AG20443 (cell line): ENCODE results near the gene CCT3.
"Not testable (repeated sequence)": the region's sequence is repeated elsewhere in the genome, so short reads cannot be mapped to it uniquely, and the experiment has no call there.

Experiments
- DNase-seq: peaks from one replicate; pipeline ENCODE4 v3.0.0; 2012; ENCODE audit warnings: low spot score, mixed read lengths

Gene CCT3

DNA sequence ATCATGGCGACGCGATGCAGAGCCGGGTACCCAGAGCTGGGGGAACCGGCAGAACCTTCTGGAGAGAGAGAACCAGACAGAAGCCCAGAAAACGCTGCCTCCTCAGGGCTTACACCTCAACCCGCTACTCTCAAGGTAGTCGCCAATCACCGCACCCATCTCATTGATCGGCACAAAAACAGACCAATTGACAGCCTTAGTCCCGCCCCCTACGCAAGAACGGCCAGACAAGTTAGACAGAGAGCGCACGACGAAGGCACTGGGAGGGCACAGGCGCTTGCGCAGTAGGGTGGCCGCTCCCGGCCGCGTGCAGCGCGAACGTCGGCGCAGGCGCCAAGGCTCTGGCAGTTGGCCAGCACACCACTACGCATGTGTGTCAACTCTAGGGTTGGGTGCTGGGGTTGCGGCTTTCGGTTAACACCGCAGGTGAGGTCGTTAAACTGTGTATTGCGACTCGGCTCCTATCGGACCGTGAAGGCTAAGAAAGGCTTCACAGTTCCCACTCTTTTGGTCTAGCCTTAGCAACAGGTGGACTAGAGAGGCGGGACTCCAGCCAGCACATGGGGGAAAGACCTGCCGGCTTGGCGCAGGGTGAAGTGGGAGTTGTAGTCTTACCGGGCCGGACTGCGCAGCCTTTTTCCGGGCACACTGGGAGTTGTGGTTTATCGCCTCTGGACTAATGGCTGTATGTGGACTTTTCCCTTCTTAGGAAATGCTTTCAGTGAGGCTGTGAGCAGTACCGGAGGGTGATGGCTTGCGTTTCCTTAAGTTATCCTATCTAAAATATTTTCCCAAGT lies at the start of gene CCT3, which contains the start of gene TSACC:
CCT3 (minus strand) TSS at position 113 of the 797 bp plus-strand sequence; CDS start at position 5, 108 bp downstream.
TSACC (plus strand) TSS at position 347 of the 797 bp plus-strand sequence. CDS start 1,232 bp downstream, outside the sequence.
- peak; percentile 100 for DNase-seq

- DNase-seq: no peak
Measured at GRCh38 chr1:156387870-156388173, 49.7 kb upstream of the CCT3 start.

- no peak for DNase-seq
Measured at GRCh38 chr1:156386949-156387869, 49.1 kb upstream of the CCT3 start.

- no peak for DNase-seq
Measured at GRCh38 chr1:156386134-156386901, 48.2 kb upstream of the CCT3 start.

GRCh38 chr1:156385534-156386031 lies 47.5 kb upstream of the CCT3 start:
- peak; percentile 83 for DNase-seq

- no peak for DNase-seq
Measured at GRCh38 chr1:156384658-156385057, 46.6 kb upstream of the CCT3 start.

DNA sequence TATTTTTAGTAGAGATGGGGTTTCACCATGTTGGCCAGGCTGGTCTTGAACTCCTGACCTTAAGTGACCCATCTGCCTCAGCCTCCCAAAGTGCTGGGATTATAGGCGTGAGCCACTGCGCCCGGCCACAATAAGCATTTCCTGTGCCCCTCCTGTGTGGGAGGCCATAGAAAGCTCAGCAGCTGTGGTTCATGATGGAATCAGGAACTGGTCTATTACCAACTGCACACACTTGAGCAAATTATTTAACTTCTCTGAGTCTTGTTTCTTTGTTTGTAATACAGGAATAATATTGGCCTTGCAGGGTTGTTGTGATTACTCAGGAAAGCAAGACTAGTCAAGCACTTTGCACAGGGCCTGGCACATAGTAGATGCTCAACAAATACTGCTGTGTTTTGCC lies 45.9 kb upstream of the CCT3 start:
- no peak for DNase-seq

DNA sequence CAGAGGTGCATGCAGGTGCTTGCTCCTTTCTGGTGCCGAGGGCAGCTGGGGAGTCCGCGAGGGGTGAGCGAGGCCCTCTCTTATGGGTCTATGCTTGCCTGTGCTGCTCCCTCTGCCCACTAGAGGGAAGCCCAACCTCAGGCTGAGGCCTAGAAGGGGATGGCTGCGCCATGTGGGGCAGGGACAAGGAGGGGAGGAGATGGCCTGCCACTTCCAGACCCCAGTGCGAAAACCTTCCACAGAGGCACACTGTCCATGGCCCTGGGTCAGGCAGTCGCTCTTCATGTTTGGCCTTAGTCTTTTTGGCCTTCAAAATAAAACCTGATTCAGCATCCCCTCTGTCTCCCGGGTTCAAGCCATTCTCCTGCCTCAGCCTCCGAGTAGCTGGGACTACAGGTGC lies 44.9 kb upstream of the CCT3 start:
- DNase-seq: peak; percentile 88

GRCh38 chr1:156382561-156382960 lies 44.5 kb upstream of the CCT3 start:
- no peak for DNase-seq

DNA sequence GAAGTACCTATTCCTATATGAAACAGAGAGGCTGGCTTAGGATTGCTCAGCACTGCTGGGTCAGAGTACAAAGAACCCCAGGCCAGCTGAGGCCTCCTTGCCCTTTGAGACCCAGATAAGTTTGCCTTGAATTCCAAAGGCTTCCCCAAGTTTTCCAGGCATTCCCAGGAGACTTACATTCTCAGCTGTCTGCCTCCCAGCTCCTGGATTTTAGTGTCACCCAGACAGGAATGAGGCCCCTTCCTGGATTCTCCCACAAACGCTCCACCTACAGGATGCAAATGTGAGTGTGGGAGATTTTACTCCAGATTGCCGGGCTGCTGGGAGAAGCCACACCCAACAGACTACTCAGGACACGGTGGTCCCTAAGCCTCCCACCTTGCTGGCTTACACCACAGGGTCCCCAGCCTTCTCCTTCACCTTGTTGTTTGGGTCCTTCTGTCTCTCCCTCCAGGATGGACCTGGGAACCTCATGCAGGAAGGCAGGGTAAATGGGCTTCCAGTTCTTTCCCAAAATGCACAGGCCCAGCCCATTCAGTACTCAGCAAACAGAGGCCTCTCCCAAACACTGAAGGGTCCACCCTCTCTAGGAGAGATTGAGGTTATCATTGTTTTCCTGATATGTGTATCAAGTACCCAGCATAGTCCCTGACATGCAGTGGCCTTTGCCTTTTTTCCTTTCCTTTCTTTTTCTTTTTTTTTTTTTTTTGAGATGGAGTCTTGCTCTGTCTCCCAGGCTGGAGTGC lies 41.5 kb upstream of the CCT3 start:
- no peak for DNase-seq

DNA sequence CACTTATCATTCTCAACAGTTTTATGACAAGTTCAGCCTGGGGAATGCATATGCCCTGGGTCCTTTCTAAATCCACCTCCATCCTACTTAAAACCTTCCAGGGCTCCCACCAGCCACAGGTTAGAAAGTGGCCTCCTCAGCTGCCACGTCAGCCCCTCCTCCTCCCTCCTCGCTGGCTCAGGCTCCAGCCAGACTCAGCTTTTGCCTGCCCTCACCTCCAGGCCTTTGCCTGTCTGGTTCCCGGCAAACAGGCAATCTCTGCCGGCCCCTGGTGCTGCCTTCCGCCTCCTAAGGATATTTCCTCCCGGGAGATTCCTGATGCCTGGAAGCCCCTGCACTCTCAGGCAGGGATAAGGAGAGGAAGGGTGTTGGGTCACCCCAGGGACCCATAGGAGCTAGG lies 40.5 kb upstream of the CCT3 start:
- no peak for DNase-seq

DNA sequence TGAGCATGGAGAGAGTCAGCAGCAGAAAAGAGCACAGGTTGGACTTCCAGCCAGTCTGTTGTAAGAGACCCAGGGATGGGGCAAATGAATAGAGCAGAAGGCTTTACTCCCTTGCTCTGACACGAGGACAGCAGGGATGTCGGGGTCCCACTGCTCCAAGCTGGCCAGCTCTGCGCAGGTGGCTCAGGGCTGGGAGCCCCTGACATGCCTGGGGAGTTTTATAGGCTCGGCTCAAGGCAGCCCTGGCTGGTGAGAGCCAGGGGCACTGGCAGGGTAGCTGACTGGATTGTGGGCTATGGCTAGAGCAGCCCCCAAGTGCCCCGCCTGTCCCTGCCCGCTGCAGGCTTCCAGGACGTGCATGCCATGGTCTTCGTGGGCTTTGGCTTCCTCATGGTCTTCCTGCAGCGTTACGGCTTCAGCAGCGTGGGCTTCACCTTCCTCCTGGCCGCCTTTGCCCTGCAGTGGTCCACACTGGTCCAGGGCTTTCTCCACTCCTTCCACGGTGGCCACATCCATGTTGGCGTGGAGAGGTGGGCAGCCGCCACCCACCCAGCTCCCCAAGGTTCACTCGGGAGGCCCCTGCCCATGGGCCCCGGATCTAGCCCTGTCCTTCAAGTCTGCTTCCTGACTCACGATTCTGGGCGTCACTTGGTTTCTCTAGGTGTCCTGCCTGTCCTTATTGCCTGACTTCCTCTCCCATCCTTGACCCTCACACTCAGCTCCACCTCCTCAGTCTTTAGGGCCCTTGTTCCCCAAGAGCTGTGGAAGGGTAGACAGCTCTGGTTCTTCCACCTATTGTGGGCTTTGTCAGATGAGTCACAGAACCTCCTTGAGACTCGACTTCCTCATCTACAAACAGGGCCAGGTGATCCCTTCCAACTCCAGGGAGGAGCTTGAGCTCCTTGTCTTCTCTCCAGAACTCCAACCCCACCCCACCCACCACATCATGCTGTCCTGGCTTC lies 39.1 kb upstream of the CCT3 start:
- no peak for DNase-seq

- peak; percentile 54 for DNase-seq
Measured at GRCh38 chr1:156376146-156376545, 38.1 kb upstream of the CCT3 start.

DNA sequence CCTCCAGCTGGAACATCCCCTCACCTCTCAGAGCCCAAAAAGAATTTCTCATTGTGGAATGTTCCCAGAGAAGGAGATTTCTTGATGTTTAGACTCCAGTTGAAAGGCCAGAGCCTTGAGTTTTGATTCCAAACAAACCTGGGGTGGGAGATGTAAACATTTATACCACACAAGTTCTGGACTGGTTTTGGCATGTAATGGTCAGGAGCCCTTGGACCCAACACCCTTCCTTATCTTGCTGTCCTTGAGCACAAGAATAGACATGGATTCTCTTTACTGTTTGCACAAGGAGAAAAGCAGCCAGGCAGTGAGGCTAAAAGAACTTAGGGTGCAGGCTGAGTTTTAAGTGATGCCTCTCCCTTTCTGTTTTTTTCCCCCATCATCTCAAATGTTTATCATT lies 35.5 kb upstream of the CCT3 start:
- no peak for DNase-seq

DNA sequence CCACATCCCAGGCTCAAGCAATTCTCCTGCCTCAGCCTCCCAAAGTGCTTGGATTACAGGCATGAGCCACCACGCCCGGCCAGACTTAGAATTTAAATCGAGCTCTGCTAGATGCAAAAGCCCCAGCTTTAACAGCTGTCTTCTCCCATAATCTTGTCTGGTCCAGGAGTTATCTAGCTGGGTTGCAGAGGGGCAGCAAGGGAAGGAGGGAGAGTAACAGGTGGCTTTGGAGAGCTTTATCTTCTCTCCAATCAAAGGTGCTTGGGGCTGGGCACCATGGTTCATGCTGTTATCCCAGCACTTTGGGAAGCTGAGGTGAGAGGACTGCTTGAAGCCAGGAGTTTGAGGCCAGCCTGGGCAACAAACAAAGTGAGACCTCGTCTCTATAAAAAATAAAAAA lies 34.8 kb upstream of the CCT3 start:
- no peak for DNase-seq

- peak; percentile 66 for DNase-seq
Measured at GRCh38 chr1:156372265-156372586, 34.1 kb upstream of the CCT3 start.

DNA sequence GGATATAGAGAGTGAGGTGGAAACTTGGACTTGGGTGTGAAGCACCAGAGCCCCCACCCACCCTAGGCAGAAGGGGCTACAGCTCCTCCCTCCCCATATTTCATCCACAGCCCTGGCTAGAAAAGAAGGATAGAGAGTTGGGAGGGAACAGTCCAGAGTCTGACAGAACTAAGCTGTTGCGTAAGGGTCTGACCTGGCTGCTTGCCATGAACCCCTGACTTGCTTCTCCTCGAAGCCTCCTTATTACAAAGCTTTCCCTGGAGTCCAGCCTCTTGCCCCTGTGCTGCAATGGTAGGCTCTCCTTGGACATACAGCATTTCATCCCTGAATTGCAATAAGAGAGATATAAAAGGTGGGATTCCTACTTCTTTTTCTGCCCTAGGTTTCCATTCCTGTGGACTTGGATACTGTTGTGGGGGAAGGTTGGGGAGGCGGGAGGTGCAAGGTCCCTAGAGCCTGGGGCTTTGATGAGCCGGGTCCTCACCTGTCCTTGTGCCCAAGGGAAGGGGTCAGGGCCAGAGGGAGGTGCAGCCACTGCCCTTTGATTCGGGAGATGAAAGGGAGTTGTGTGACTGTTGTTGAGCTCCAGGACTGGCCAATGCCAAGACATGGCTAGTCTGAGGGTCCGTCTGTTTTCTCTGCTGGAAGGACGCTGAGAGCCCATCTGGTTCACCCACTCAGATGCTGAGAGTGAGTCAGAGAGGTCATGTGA lies 33.6 kb upstream of the CCT3 start:
- DNase-seq: no peak

GRCh38 chr1:156369685-156370286 lies 31.7 kb upstream of the CCT3 start:
- DNase-seq: not testable (repeated sequence)
